ENCODE data around the gene GLRX3. TPM values are rescaled to one million over a fixed set of nuclear protein-coding genes. Genes with fewer than 3 reads are reported as not detected.

GLRX3 gene
- total and polyA plus RNA-seq, 2 donors (not counting 1 experiment from before 2014, with no cell fraction given), result 26.9 to 45.4 TPM

- peaks cover 36% of the 10 kb centered on the region for H3K79me2 ChIP-seq (ENCODE audit: control insufficient read depth, insufficient read depth, low read length)
- peaks cover 38% of the 10 kb centered on the region for H4K20me1 ChIP-seq (ENCODE audit: control insufficient read depth, insufficient read depth, low read length, poor library complexity, severe bottlenecking)
- Mint-ChIP-seq H3K27ac (no peak overlapping the region), H3K4me1 (peaks cover 15% of the 10 kb centered on the region), H3K9me3 (ENCODE audit: insufficient read depth) (no peaks in the 10 kb centered on the region), H3K27me3 (no peaks in the 10 kb centered on the region), H3K4me3 (no peak overlapping the region)
- H3K4me3 ChIP-seq (ENCODE audit: control extremely low read depth in 1 of 5, extremely low read depth in 1 of 5, insufficient read depth in 1 of 5, low read depth in 2 of 5, low read length in 4 of 5), result no peak overlapping the region
- no peak overlapping the region for H3K4me2 ChIP-seq (replicated peaks; ENCODE audit: low read depth, low read length, poor library complexity, severe bottlenecking)
- no CpG with 5 or more reads among the region's 2 CpGs for WGBS (ENCODE audit: insufficient coverage)
- intact Hi-C loops (cut with micrococcal nuclease), result no loop called here
- ChIA-PET POLR2A (no interaction called here), CTCF (interaction anchor here (0.7 to 1.2 kb wide), 2 partner anchors 9 to 48 kb away, joined by 3 to 4 read pairs; partner anchors contain the start of gene C10orf143)
- H3K27me3 ChIP-seq (replicated peaks in 1 of 4; ENCODE audit: control extremely low read depth in 1 of 4, control insufficient read depth in 3 of 4, insufficient read depth in 4 of 4, low read length in 3 of 4), result no peaks in the 10 kb centered on the region
- no peak overlapping the region for H3K9ac ChIP-seq (ENCODE audit: low read length)
- peaks cover 6 to 34% of the 10 kb centered on the region in 2 experiments for H3K36me3 ChIP-seq (replicated peaks in 1 of 2; ENCODE audit: control extremely low read depth in 1 of 2, control insufficient read depth in 1 of 2, extremely low read depth in 1 of 2, insufficient read depth in 2 of 2, low read length in 1 of 2)
- H2AFZ ChIP-seq (ENCODE audit: insufficient read depth, low read depth, low read length, poor library complexity, severe bottlenecking), result no peak overlapping the region
- no peak for TF ChIP-seq CTCF (IDR thresholded peaks at IDR 0.05)
- no peak for TF ChIP-seq EZH2 (IDR thresholded peaks at IDR 0.05; ENCODE audit: borderline replicate concordance, insufficient read depth, low read depth, low read length, poor library complexity, severe bottlenecking)
- ATAC-seq (ENCODE audit: low read depth), result no peak
- no peaks in the 10 kb centered on the region for H3K9me3 ChIP-seq (ENCODE audit: control extremely low read depth in 1 of 3, control insufficient read depth in 2 of 3, insufficient read depth in 1 of 3, low read length in 2 of 3)
- H3K27ac ChIP-seq (ENCODE audit: low read length in 2 of 2), result no peak overlapping the region
- no peak for DNase-seq
- H3K4me1 ChIP-seq (ENCODE audit: control insufficient read depth in 2 of 2, insufficient read depth in 2 of 2, low read length in 2 of 2), result no peaks in the 10 kb centered on the region
These were observed 23.1 kb downstream of the GLRX3 start for GRCh38 chr10:130159192-130159794.

DNA sequence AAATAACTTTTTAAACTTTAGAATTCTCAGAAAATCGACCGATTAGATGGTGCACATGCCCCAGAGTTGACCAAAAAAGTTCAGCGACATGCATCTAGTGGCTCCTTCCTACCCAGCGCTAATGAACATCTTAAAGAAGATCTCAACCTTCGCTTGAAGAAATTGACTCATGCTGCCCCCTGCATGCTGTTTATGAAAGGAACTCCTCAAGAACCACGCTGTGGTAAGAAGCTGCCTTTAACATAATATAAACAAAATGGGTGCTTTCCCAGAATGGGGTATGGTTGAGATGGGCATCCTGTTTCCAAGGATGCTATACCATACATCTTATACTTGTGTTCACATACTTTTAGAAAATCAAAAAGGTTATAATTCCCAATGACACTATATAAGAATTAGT lies 24.6 kb downstream of the GLRX3 start:
- Histone ChIP-seq H3K4me3 (ENCODE audit: control extremely low read depth in 1 of 5, extremely low read depth in 1 of 5, insufficient read depth in 1 of 5, low read depth in 2 of 5, low read length in 4 of 5) (no peak overlapping the region), H3K36me3 (replicated peaks in 1 of 2; ENCODE audit: control extremely low read depth in 1 of 2, control insufficient read depth in 1 of 2, extremely low read depth in 1 of 2, insufficient read depth in 2 of 2, low read length in 1 of 2) (peaks cover 6 to 36% of the 10 kb centered on the region in 2 experiments), H2AFZ (ENCODE audit: insufficient read depth, low read depth, low read length, poor library complexity, severe bottlenecking) (no peak overlapping the region), H3K4me1 (ENCODE audit: control insufficient read depth in 2 of 2, insufficient read depth in 2 of 2, low read length in 2 of 2) (no peaks in the 10 kb centered on the region), H3K4me2 (replicated peaks; ENCODE audit: low read depth, low read length, poor library complexity, severe bottlenecking) (no peak overlapping the region), H3K27me3 (replicated peaks in 1 of 4; ENCODE audit: control extremely low read depth in 1 of 4, control insufficient read depth in 3 of 4, insufficient read depth in 4 of 4, low read length in 3 of 4) (no peaks in the 10 kb centered on the region), H3K79me2 (ENCODE audit: control insufficient read depth, insufficient read depth, low read length) (peaks cover 21% of the 10 kb centered on the region), H3K9me3 (ENCODE audit: control extremely low read depth in 1 of 3, control insufficient read depth in 2 of 3, insufficient read depth in 1 of 3, low read length in 2 of 3) (no peaks in the 10 kb centered on the region), H3K27ac (ENCODE audit: low read length in 2 of 2) (no peak overlapping the region), H3K9ac (ENCODE audit: low read length) (no peak overlapping the region), H4K20me1 (ENCODE audit: control insufficient read depth, insufficient read depth, low read length, poor library complexity, severe bottlenecking) (peaks cover 23% of the 10 kb centered on the region)
- peaks cover 9% of the 10 kb centered on the region for H3K4me1 Mint-ChIP-seq
- ChIA-PET POLR2A (no interaction called here), CTCF (no interaction called here)
- intact Hi-C loops (cut with micrococcal nuclease), result no loop called here
- WGBS (ENCODE audit: insufficient coverage), result 93% methylated on average over 4 of the region's 6 CpGs
- DNase-seq, result no peak
- ATAC-seq (ENCODE audit: low read depth), result peak; percentile 28
- H3K27ac Mint-ChIP-seq, result no peak overlapping the region
- no peak for TF ChIP-seq EZH2 (IDR thresholded peaks at IDR 0.05; ENCODE audit: borderline replicate concordance, insufficient read depth, low read depth, low read length, poor library complexity, severe bottlenecking)
- peak; percentile 19 for TF ChIP-seq CTCF (IDR thresholded peaks at IDR 0.05)
- no peak overlapping the region for H3K4me3 Mint-ChIP-seq
- no peaks in the 10 kb centered on the region for H3K27me3 Mint-ChIP-seq
- no peaks in the 10 kb centered on the region for H3K9me3 Mint-ChIP-seq (ENCODE audit: insufficient read depth)
